ENCODE measurements around the gene TLE6. TPM values are rescaled to one million over a fixed set of nuclear protein-coding genes. Genes with fewer than 3 reads are reported as not detected.
"Not testable (repeated sequence)": the region's sequence is repeated elsewhere in the genome, so short reads cannot be mapped to it uniquely, and the experiment has no call there.

The TLE6 gene
- total and polyA plus RNA-seq, 2 of the 4 experiments (the other 2 are of a cell fraction): under 0.01 to 0.17 TPM

- H3K4me2 ChIP-seq (ENCODE audit: low read depth, low read length); H4K5ac ChIP-seq (ENCODE audit: low read depth, low read length); H4K20me1 ChIP-seq (ENCODE audit: insufficient read depth, low read length); intact Hi-C loops (cut with micrococcal nuclease); H3K4me3 ChIP-seq (ENCODE audit: insufficient read depth, low read depth, low read length); H2BK5ac ChIP-seq (ENCODE audit: low read depth, low read length, poor library complexity, severe bottlenecking); H3K4ac ChIP-seq (ENCODE audit: low read depth, low read length); H3K79me1 ChIP-seq (ENCODE audit: low read depth in 1 of 2, low read length in 2 of 2); DNase-seq; ATAC-seq (ENCODE audit: low read depth); in situ Hi-C loops (cut with MboI; ENCODE audit: low sequenced_read_pairs); H3K36me3 ChIP-seq (ENCODE audit: control insufficient read depth, insufficient read depth, low read length); H3K18ac ChIP-seq (ENCODE audit: low read depth, low read length); H3K27ac ChIP-seq (ENCODE audit: insufficient read depth, low read length); BruUV-seq (replicated peaks); H3K14ac ChIP-seq (replicated peaks; ENCODE audit: low read depth, low read length); H2BK20ac ChIP-seq (ENCODE audit: low read depth, low read length); H2BK15ac ChIP-seq (ENCODE audit: low read depth, low read length); H2AK5ac ChIP-seq (ENCODE audit: low read depth, low read length); H3K23ac ChIP-seq (ENCODE audit: low read depth, low read length); H3K9ac ChIP-seq (ENCODE audit: low read depth, low read length); POLR2A ChIA-PET (ENCODE audit: unreplicated experiment); H3K56ac ChIP-seq (ENCODE audit: extremely low read depth, insufficient read depth, low read length); H4K8ac ChIP-seq (ENCODE audit: low read depth in 2 of 2, low read length in 2 of 2); H3K9me1 ChIP-seq (ENCODE audit: insufficient read depth, low read length); H2BK120ac ChIP-seq (ENCODE audit: low read depth, low read length); H3K4me1 ChIP-seq (ENCODE audit: control insufficient read depth, insufficient read depth, low read length); dilution Hi-C loops (cut with HindIII; ENCODE audit: low sequenced_read_pairs, unreplicated experiment); H2AK9ac ChIP-seq (replicated peaks; ENCODE audit: low read depth, low read length, poor library complexity); H3K9me3 ChIP-seq (ENCODE audit: control insufficient read depth, insufficient read depth, low read length); H2AFZ ChIP-seq (replicated peaks; ENCODE audit: low read length, poor library complexity); H4K91ac ChIP-seq (ENCODE audit: insufficient read depth, low read depth, low read length): not testable (repeated sequence)
- H3K27me3 ChIP-seq (ENCODE audit: control insufficient read depth, insufficient read depth, low read length): peaks cover 13% of the 10 kb centered on the region; the same call in 1 of the 2 replicates
- CTCF ChIA-PET: interaction anchor here (1.0 kb wide), 1 partner anchor 30 kb away, joined by 3 read pairs; no protein-coding TSS in a partner anchor
- 87% methylated on average over 8 of the region's 11 CpGs; no CpG with 5 or more reads in 1 of the 2 experiments for WGBS, 2 experiments (ENCODE audit: extremely low coverage in 2 of 2, insufficient read length in 1 of 2)
Measured at GRCh38 chr19:2992333-2992732, 15.0 kb downstream of the TLE6 start.
